ENCODE results near the gene DPCD. TPM values are rescaled to one million over a fixed set of nuclear protein-coding genes. Genes with fewer than 3 reads are reported as not detected.

DPCD gene
- polyA plus RNA-seq, 1 of the 3 experiments (the other 2 are of a cell fraction), result 106 TPM

- peak; percentile 38 for DNase-seq
- POLR2A ChIA-PET, result no interaction called here
Observed at GRCh38 chr10:101559596-101560297, 28.4 kb upstream of the DPCD start.

GRCh38 chr10:101560298-101561067, 27.6 kb upstream of the DPCD start:
- H3K4me1 ChIP-seq (ENCODE audit: control insufficient read depth in 1 of 2, insufficient read depth in 2 of 2, low read depth in 1 of 2, low read length in 1 of 2), result peaks cover 0 to 50% of the 10 kb centered on the region in 2 experiments; a peak in 1 of 4 replicates
- no peak overlapping the region for H3K4me3 ChIP-seq (ENCODE audit: low read depth in 2 of 2, low read length in 1 of 2)
- no peaks in the 10 kb centered on the region for H3K27me3 ChIP-seq (ENCODE audit: insufficient read depth)
- no peak overlapping the region for H2AFZ ChIP-seq (ENCODE audit: low read depth)
- H3K27ac ChIP-seq (ENCODE audit: low read depth in 2 of 2, low read length in 1 of 2), result peak overlapping the region in 1 of 2 experiments; percentile 95; a peak in 2 of 4 replicates
- no peaks in the 10 kb centered on the region for H3K9me3 ChIP-seq
- H3K9ac ChIP-seq, result no peak overlapping the region
- no peaks in the 10 kb centered on the region for H4K20me1 ChIP-seq (ENCODE audit: insufficient read depth)
- peaks cover 0 to 5% of the 10 kb centered on the region in 2 experiments for H3K36me3 ChIP-seq (replicated peaks in 1 of 2; ENCODE audit: control insufficient read depth in 1 of 2, insufficient read depth in 2 of 2, low read length in 1 of 2)
- ChIA-PET POLR2A (no interaction called here), CTCF (interaction anchor here (0.7 to 10.1 kb wide), 9 partner anchors 10 to 347 kb away, joined by 3 to 58 read pairs (median 5); no protein-coding TSS in a partner anchor)
- no peak overlapping the region for H3K4me2 ChIP-seq
- WGBS (ENCODE audit: low lambda C conversion rate), result 51% methylated on average over 2 of the region's 2 CpGs
- H3K79me2 ChIP-seq (ENCODE audit: insufficient read depth), result no peaks in the 10 kb centered on the region
- TF ChIP-seq ZBTB33 (IDR thresholded peaks at IDR 0.05; ENCODE audit: borderline replicate concordance, low read depth) (no peak), FOXM1 (IDR thresholded peaks at IDR 0.05; ENCODE audit: low read depth) (no peak), NFIC (IDR thresholded peaks at IDR 0.05; ENCODE audit: borderline replicate concordance) (no peak), RFX5 (IDR thresholded peaks at IDR 0.05; ENCODE audit: low read length) (no peak), TCF12 (IDR thresholded peaks at IDR 0.05) (no peak), JUND (IDR thresholded peaks at IDR 0.05) (no peak), FOSL2 (IDR thresholded peaks at IDR 0.05; ENCODE audit: borderline replicate concordance, low read depth) (no peak), IRF3 (IDR thresholded peaks at IDR 0.05; ENCODE audit: low read depth, low read length) (no peak), SMC3 (IDR thresholded peaks at IDR 0.05; ENCODE audit: low read depth, low read length) (no peak), GATA2 (CRISPR knock-in tag; IDR thresholded peaks at IDR 0.05) (no peak), MXI1 (IDR thresholded peaks at IDR 0.05; ENCODE audit: low read depth, low read length) (no peak), NRF1 (IDR thresholded peaks at IDR 0.05; ENCODE audit: low read depth, low read length) (no peak), USF1 (IDR thresholded peaks at IDR 0.05; ENCODE audit: borderline replicate concordance, low read depth) (no peak), SIN3A (IDR thresholded peaks at IDR 0.05; ENCODE audit: borderline replicate concordance, low read depth, low read length) (no peak), MAX (IDR thresholded peaks at IDR 0.05; ENCODE audit: low read depth) (no peak), EZH2phosphoT487 (IDR thresholded peaks at IDR 0.05; ENCODE audit: borderline replicate concordance, low read depth) (no peak), YY1 (IDR thresholded peaks at IDR 0.05; ENCODE audit: low read depth) (no peak), FOXJ3 (CRISPR knock-in tag; IDR thresholded peaks at IDR 0.05) (no peak)
- DNase-seq, result no peak
- H3F3A ChIP-seq (replicated peaks; ENCODE audit: insufficient read depth), result no peaks in the 10 kb centered on the region
- no peaks in the 10 kb centered on the region for H3K9me2 ChIP-seq

More at GRCh38 chr10:101559596-101560297, 28.4 kb upstream of the DPCD start:
- peaks cover 0 to 10% of the 10 kb centered on the region in 2 experiments for H3K36me3 ChIP-seq (replicated peaks in 1 of 2; ENCODE audit: control insufficient read depth in 1 of 2, insufficient read depth in 2 of 2, low read length in 1 of 2)
- peaks cover 0 to 50% of the 10 kb centered on the region in 2 experiments; a peak in 1 of 4 replicates for H3K4me1 ChIP-seq (ENCODE audit: control insufficient read depth in 1 of 2, insufficient read depth in 2 of 2, low read depth in 1 of 2, low read length in 1 of 2)
- H4K20me1 ChIP-seq (ENCODE audit: insufficient read depth), result no peaks in the 10 kb centered on the region
- H3K27ac ChIP-seq (ENCODE audit: low read depth in 2 of 2, low read length in 1 of 2), result peak overlapping the region in 1 of 2 experiments; percentile 95; a peak in 2 of 4 replicates
- H3F3A ChIP-seq (replicated peaks; ENCODE audit: insufficient read depth), result no peaks in the 10 kb centered on the region
- no peak overlapping the region for H3K4me3 ChIP-seq (ENCODE audit: low read depth in 2 of 2, low read length in 1 of 2)
- 70% methylated on average over 10 of the region's 12 CpGs for WGBS (ENCODE audit: low lambda C conversion rate)
- CTCF ChIA-PET, result interaction anchor here (0.7 to 10.1 kb wide), 11 partner anchors 11 to 346 kb away, joined by 3 to 58 read pairs (median 5); no protein-coding TSS in a partner anchor
- H3K4me2 ChIP-seq, result no peak overlapping the region
- TF ChIP-seq ELF1 (IDR thresholded peaks at IDR 0.05) (no peak), TCF12 (IDR thresholded peaks at IDR 0.05) (no peak)
- no peaks in the 10 kb centered on the region for H3K9me3 ChIP-seq
- no peak overlapping the region for H2AFZ ChIP-seq (ENCODE audit: low read depth)
- H3K9ac ChIP-seq, result no peak overlapping the region
- H3K9me2 ChIP-seq, result no peaks in the 10 kb centered on the region
- H3K79me2 ChIP-seq (ENCODE audit: insufficient read depth), result no peaks in the 10 kb centered on the region
- H3K27me3 ChIP-seq (ENCODE audit: insufficient read depth), result no peaks in the 10 kb centered on the region

Measured in SK-N-SH (cell line).